Measurements from ENCODE around the gene CDH13. TPM values are rescaled to one million over a fixed set of nuclear protein-coding genes. Genes with fewer than 3 reads are reported as not detected.

The CDH13 gene
- total RNA-seq, 2 experiments from 2014 or later, result not detected

GRCh38 chr16:83433201-83433600 lies 806.4 kb downstream of the CDH13 start:
- Mint-ChIP-seq H3K36me3 (no peaks in the 10 kb centered on the region), H3K27ac (no peak overlapping the region), H3K27me3 (peaks cover 3% of the 10 kb centered on the region), H3K9me3 (peaks cover 2% of the 10 kb centered on the region), H3K4me3 (no peak overlapping the region), H3K4me1 (ENCODE audit: low read depth) (no peaks in the 10 kb centered on the region)
- intact Hi-C loops (cut with micrococcal nuclease), result no loop called here
- DNase-seq, result no peak
- ChIA-PET POLR2A (no interaction called here), CTCF (interaction anchor here (1.1 kb wide), 1 partner anchor 12 kb away, joined by 3 read pairs; no protein-coding TSS in a partner anchor)

GRCh38 chr16:83437036-83437435 lies 810.3 kb downstream of the CDH13 start:
- Mint-ChIP-seq H3K36me3 (no peaks in the 10 kb centered on the region), H3K4me3 (no peak overlapping the region), H3K27ac (no peak overlapping the region), H3K9me3 (no peaks in the 10 kb centered on the region), H3K27me3 (no peaks in the 10 kb centered on the region), H3K4me1 (ENCODE audit: low read depth) (no peaks in the 10 kb centered on the region)
- POLR2A ChIA-PET, result no interaction called here
- CTCF ChIA-PET, result no interaction called here
- intact Hi-C loops (cut with micrococcal nuclease), result no loop called here
- DNase-seq, result no peak

GRCh38 chr16:83438326-83438725 lies 811.6 kb downstream of the CDH13 start:
- intact Hi-C loops (cut with micrococcal nuclease), result no loop called here
- Mint-ChIP-seq H3K4me1 (ENCODE audit: low read depth) (no peaks in the 10 kb centered on the region), H3K27ac (no peak overlapping the region), H3K27me3 (no peaks in the 10 kb centered on the region), H3K4me3 (no peak overlapping the region), H3K9me3 (no peaks in the 10 kb centered on the region), H3K36me3 (no peaks in the 10 kb centered on the region)
- no peak for DNase-seq
- POLR2A ChIA-PET, result no interaction called here
- CTCF ChIA-PET, result interaction anchor here (1.9 kb wide), 1 partner anchor 9 kb away, joined by 6 read pairs; no protein-coding TSS in a partner anchor

- DNase-seq, result no peak
- intact Hi-C loops (cut with micrococcal nuclease), result no loop called here
- H3K27ac Mint-ChIP-seq, result no peak overlapping the region
- no peaks in the 10 kb centered on the region for H3K4me1 Mint-ChIP-seq (ENCODE audit: low read depth)
- H3K36me3 Mint-ChIP-seq, result no peaks in the 10 kb centered on the region
- no peaks in the 10 kb centered on the region for H3K9me3 Mint-ChIP-seq
- H3K4me3 Mint-ChIP-seq, result no peak overlapping the region
- CTCF ChIA-PET, result interaction anchor here (1.9 kb wide), 1 partner anchor 7 kb away, joined by 6 read pairs; no protein-coding TSS in a partner anchor
- H3K27me3 Mint-ChIP-seq, result no peaks in the 10 kb centered on the region
- POLR2A ChIA-PET, result no interaction called here
Observed at GRCh38 chr16:83439412-83439811, 812.6 kb downstream of the CDH13 start.

GRCh38 chr16:83441517-83441916 lies 814.7 kb downstream of the CDH13 start:
- intact Hi-C loops (cut with micrococcal nuclease), result no loop called here
- CTCF ChIA-PET, result no interaction called here
- DNase-seq, result no peak
- Mint-ChIP-seq H3K36me3 (no peaks in the 10 kb centered on the region), H3K4me1 (ENCODE audit: low read depth) (no peaks in the 10 kb centered on the region), H3K9me3 (no peaks in the 10 kb centered on the region), H3K27me3 (no peaks in the 10 kb centered on the region), H3K27ac (no peak overlapping the region), H3K4me3 (no peak overlapping the region)
- POLR2A ChIA-PET, result no interaction called here

- no peak overlapping the region for H3K27ac Mint-ChIP-seq
- intact Hi-C loops (cut with micrococcal nuclease), result no loop called here
- no peaks in the 10 kb centered on the region for H3K9me3 Mint-ChIP-seq
Observed at GRCh38 chr16:83443972-83444371, 817.2 kb downstream of the CDH13 start.

GRCh38 chr16:83447560-83447959 lies 820.8 kb downstream of the CDH13 start:
- no peak overlapping the region for H3K4me3 Mint-ChIP-seq
- no peaks in the 10 kb centered on the region for H3K36me3 Mint-ChIP-seq
- ChIA-PET POLR2A (no interaction called here), CTCF (interaction anchor here (1.4 kb wide), 1 partner anchor 9 kb away, joined by 6 read pairs; no protein-coding TSS in a partner anchor)
- intact Hi-C loops (cut with micrococcal nuclease), result no loop called here
- no peaks in the 10 kb centered on the region for H3K9me3 Mint-ChIP-seq
- no peaks in the 10 kb centered on the region for H3K4me1 Mint-ChIP-seq (ENCODE audit: low read depth)
- no peak for DNase-seq
- H3K27me3 Mint-ChIP-seq, result no peaks in the 10 kb centered on the region
- no peak overlapping the region for H3K27ac Mint-ChIP-seq

More at GRCh38 chr16:83443972-83444371, 817.2 kb downstream of the CDH13 start:
- ChIA-PET CTCF (no interaction called here), POLR2A (no interaction called here)
- no peak for DNase-seq
- no peak overlapping the region for H3K4me3 Mint-ChIP-seq
- no peaks in the 10 kb centered on the region for H3K36me3 Mint-ChIP-seq
- no peaks in the 10 kb centered on the region for H3K4me1 Mint-ChIP-seq (ENCODE audit: low read depth)
- no peaks in the 10 kb centered on the region for H3K27me3 Mint-ChIP-seq

GRCh38 chr16:83449861-83450260 lies 823.1 kb downstream of the CDH13 start:
- ChIA-PET CTCF (no interaction called here), POLR2A (no interaction called here)
- Mint-ChIP-seq H3K4me3 (no peak overlapping the region), H3K4me1 (ENCODE audit: low read depth) (no peaks in the 10 kb centered on the region), H3K9me3 (no peaks in the 10 kb centered on the region), H3K36me3 (no peaks in the 10 kb centered on the region), H3K27me3 (no peaks in the 10 kb centered on the region), H3K27ac (no peak overlapping the region)
- intact Hi-C loops (cut with micrococcal nuclease), result no loop called here
- DNase-seq, result no peak

GRCh38 chr16:83453977-83454376 lies 827.2 kb downstream of the CDH13 start:
- Mint-ChIP-seq H3K4me3 (no peak overlapping the region), H3K4me1 (ENCODE audit: low read depth) (peaks cover 4% of the 10 kb centered on the region), H3K27me3 (peaks cover 3% of the 10 kb centered on the region), H3K27ac (no peak overlapping the region), H3K36me3 (no peaks in the 10 kb centered on the region), H3K9me3 (no peaks in the 10 kb centered on the region)
- DNase-seq, result no peak
- ChIA-PET CTCF (interaction anchor here (0.6 kb wide), 1 partner anchor 43 kb away, joined by 3 read pairs; no protein-coding TSS in a partner anchor), POLR2A (no interaction called here)
- intact Hi-C loops (cut with micrococcal nuclease), result no loop called here

- Mint-ChIP-seq H3K27me3 (peaks cover 3% of the 10 kb centered on the region), H3K4me3 (no peak overlapping the region), H3K36me3 (no peaks in the 10 kb centered on the region), H3K4me1 (ENCODE audit: low read depth) (peaks cover 4% of the 10 kb centered on the region), H3K27ac (no peak overlapping the region), H3K9me3 (no peaks in the 10 kb centered on the region)
- intact Hi-C loops (cut with micrococcal nuclease), result no loop called here
- ChIA-PET POLR2A (no interaction called here), CTCF (no interaction called here)
- no peak for DNase-seq
Observed at GRCh38 chr16:83455716-83456115, 828.9 kb downstream of the CDH13 start.

GRCh38 chr16:83456934-83457333 lies 830.2 kb downstream of the CDH13 start:
- H3K4me1 Mint-ChIP-seq (ENCODE audit: low read depth), result peaks cover 4% of the 10 kb centered on the region
- intact Hi-C loops (cut with micrococcal nuclease), result no loop called here
- peaks cover 3% of the 10 kb centered on the region for H3K27me3 Mint-ChIP-seq
- DNase-seq, result no peak
- no peaks in the 10 kb centered on the region for H3K9me3 Mint-ChIP-seq
- POLR2A ChIA-PET, result no interaction called here
- H3K4me3 Mint-ChIP-seq, result no peak overlapping the region
- no peaks in the 10 kb centered on the region for H3K36me3 Mint-ChIP-seq
- CTCF ChIA-PET, result no interaction called here
- H3K27ac Mint-ChIP-seq, result no peak overlapping the region

GRCh38 chr16:83458612-83459011 lies 831.8 kb downstream of the CDH13 start:
- intact Hi-C loops (cut with micrococcal nuclease), result no loop called here
- H3K27ac Mint-ChIP-seq, result no peak overlapping the region
- peaks cover 4% of the 10 kb centered on the region for H3K4me1 Mint-ChIP-seq (ENCODE audit: low read depth)
- CTCF ChIA-PET, result no interaction called here
- no peaks in the 10 kb centered on the region for H3K9me3 Mint-ChIP-seq
- POLR2A ChIA-PET, result no interaction called here
- no peak overlapping the region for H3K4me3 Mint-ChIP-seq
- DNase-seq, result peak; percentile 25
- peaks cover 3% of the 10 kb centered on the region for H3K27me3 Mint-ChIP-seq
- no peaks in the 10 kb centered on the region for H3K36me3 Mint-ChIP-seq

GRCh38 chr16:83464991-83465390 lies 838.2 kb downstream of the CDH13 start:
- no peak overlapping the region for H3K4me3 Mint-ChIP-seq

More at GRCh38 chr16:83464991-83465390, 838.2 kb downstream of the CDH13 start:
- Mint-ChIP-seq H3K27ac (no peak overlapping the region), H3K27me3 (no peaks in the 10 kb centered on the region), H3K4me1 (ENCODE audit: low read depth) (no peaks in the 10 kb centered on the region), H3K9me3 (no peaks in the 10 kb centered on the region), H3K36me3 (no peaks in the 10 kb centered on the region)
- ChIA-PET CTCF (interaction anchor here (1.6 kb wide), 1 partner anchor 20 kb away, joined by 4 read pairs; no protein-coding TSS in a partner anchor), POLR2A (no interaction called here)
- intact Hi-C loops (cut with micrococcal nuclease), result no loop called here
- DNase-seq, result no peak
